HG02798 (cell line): ENCODE results near the gene MEI1.
A peak's percentile ranks its signal among the peaks of the same experiment; 100 is the strongest.
"Not testable (repeated sequence)": the region's sequence is repeated elsewhere in the genome, so short reads cannot be mapped to it uniquely, and the experiment has no call there.

Experiments
- ATAC-seq: cut with Tn5 transposase; IDR thresholded peaks from one replicate; pipeline ENCODE4 v1.9.1; 2021; ENCODE audit warnings: mild to moderate bottlenecking; ENCODE audit not compliant: unreplicated experiment, poor library complexity

Gene MEI1

DNA sequence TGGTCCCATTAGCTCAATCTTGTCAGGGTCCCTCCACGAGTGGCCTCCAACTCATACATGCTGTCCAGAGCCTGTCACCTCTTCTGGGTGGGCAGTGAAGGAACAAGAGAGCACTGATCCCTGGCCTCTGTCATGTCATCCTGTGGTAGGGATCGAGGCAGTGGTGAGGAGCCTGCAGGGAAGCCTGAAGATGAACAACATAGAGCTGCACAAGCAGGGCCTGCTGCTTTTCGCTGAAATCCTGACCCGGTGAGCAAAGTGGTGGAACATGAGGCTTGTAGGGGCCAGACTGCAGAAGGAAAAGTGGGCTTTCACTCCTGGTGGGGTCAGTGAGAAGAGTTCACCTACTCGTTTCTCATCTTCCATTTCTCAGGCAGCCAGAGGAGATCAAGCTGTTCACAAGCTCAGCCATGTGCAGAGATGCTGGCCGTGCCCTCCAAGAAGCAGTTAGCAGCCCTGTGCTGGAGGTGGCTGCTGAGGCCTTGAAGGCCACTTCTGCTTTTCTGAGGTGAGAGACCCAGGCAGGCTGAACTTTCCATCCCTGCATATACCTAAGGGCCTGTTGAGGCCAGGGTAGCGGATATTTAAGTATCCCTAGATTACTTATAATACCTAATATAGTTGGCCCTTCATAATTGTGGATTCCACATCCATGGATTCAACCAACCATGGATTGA is 32.9 kb downstream of the MEI1 start:
- ATAC-seq = no peak

- ATAC-seq = not testable (repeated sequence)
These were observed 33.9 kb downstream of the MEI1 start for GRCh38 chr22:41733241-41733640.

DNA sequence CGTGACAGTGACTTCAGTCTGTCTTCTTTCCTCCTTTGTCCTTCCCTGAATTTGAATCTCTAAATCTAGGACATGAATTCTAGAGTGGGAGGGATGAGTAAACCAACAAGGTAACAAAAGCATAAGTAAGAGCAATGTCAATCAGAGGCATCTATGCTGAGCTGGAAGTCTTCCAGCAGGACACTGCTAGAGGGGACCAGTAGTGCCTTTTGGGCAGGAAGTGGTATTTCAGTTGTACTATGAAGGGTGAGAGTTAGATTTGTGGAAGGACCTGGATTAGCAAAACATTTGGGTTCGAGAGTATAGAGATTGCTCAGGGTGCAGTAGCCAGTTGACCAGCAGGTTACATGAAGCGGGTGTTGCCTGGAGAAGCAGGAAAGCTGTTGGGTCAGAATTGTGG is 40.3 kb downstream of the MEI1 start:
- no peak for ATAC-seq

DNA sequence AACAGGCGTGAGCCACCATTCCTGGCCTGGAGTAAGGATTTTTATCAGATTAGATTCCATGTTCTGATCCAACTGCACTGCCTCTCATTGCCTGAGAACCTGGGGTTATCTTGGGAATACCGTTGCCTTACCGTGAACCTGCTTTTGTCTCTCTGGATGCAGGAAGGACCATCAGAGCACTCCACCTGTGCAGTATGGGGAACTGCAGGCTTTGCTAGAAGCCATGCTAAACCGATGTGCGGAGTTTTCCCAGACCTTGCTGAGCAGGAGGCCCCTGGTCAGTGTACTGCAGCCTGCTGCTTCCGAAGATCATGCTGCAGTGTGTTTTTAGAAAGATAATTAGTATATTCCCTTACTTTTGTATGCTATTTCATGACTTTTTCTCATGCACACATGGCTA is 43.6 kb downstream of the MEI1 start:
- no peak for ATAC-seq

DNA sequence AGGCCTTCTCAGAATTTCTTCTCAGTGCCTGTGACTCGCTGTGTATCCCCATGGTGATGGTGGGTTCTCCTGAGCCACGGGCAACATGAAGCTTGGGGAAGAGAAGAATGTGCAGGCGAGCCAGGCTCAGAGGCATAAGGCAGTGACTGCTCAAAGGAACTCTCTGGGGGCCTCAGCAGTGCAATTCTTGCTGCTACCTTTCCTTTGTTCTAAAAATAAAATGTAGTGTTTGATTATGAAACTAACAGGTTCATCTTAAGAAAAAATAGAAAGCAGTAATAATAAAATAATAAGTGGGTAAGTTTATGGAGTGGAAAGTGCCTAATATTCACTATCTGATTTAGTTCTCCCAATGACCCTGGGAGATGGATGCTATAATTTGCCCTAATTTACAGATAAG is 46.7 kb downstream of the MEI1 start:
- no peak for ATAC-seq

DNA sequence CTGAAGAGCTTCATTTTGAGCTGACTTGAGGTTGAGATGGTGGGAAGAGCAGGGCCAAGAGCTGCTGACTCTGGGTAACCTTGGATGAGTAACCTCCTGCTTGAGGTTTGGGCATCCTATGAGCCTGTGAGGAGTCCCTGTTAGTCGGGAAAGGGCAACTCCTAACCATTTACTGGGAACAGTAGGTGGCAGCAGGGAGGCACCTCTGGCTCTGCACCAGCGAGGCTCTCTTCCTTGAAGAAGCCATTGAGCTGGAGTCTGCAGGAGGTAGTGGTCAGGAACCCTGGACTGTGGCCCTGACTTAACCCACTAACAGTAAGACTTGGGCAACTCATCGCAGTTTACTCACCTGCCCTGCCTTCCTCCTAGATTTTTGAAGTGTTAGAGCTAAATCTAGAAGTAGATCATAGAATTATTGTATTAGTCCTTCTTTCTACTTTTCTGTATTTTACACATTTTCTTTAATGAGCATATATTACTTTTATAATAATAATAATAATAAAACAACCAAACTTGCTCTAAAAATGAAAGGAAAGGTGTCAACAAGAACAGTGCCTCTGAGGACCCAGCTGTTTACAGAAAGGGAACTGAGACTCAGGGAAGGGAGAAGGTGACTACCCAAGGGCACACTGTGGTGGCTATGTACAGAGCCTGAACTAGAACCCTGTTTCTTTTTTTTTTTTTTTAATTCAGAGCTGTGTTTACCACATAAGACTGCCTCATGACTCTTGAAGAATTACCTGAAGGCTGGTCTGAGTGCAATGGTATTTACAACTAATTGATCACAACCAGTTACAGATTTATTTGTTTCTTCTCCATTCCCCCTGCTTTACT is 47.5 kb downstream of the MEI1 start:
- peak; percentile 81 for ATAC-seq

GRCh38 chr22:41752011-41752970 is 53.0 kb downstream of the MEI1 start:
- peak; percentile 52 for ATAC-seq

GRCh38 chr22:41753984-41754383 is 54.7 kb downstream of the MEI1 start:
- no peak for ATAC-seq

DNA sequence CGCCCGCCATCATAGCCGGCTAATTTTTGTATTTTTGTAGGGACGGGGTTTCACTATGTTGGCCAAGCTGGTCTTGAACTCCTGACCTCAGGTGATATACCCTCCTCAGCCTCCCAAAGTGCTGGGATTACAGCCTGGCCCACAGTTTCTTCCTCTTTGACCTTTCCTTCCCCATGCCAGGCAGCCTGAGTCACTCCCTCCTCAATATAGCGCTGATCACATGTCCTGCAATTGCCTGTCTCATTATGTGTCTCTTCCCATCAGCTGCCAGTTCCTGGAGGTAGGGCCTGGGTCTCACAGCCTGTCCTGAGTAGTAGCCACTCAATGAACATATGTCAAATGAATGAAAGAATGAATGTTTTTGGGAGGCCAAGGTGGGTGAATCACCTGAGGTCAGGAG is 58.2 kb downstream of the MEI1 start:
- ATAC-seq = no peak

- no peak for ATAC-seq
These were observed 58.9 kb downstream of the MEI1 start for GRCh38 chr22:41758231-41758630.

DNA sequence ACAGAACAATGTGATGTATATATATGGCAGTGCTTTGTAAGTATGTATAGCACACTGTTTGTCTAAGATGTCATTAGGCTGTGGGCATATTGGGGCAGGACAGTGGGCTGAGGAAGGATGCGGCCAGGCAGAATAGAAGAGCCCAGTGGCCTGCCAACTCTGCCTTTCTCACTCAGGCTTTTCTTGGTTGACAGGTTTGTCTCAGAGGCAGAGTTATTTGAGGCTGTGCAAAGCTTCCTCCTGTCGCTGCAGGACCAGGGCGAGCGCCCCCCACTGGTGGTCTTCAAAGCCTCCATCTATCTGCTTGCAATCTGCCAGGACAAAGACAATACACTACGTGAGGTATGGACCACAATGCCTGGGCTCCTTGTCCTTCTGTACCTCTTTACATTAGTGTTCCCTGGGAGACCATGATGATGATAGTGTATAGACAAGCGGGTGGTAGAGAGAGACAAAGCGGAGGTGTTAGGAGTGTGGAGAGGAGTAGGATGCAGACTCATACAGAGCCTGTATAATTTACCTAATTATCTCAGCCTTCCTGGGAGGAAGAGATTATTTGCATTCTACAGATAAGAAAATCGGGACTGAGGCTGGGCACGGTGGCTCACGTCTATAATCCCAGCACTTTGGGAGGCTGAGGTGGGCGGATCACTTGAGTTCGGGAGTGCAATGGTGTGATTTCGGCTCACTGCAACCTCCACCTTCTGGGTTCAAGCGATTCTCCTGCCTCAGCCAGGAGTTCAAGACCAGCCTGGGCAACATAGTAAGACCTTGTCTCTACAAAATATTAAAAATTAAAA is 63.9 kb downstream of the MEI1 start:
- ATAC-seq = no peak

- no peak for ATAC-seq
These were observed 67.2 kb downstream of the MEI1 start for GRCh38 chr22:41766476-41766875.

DNA sequence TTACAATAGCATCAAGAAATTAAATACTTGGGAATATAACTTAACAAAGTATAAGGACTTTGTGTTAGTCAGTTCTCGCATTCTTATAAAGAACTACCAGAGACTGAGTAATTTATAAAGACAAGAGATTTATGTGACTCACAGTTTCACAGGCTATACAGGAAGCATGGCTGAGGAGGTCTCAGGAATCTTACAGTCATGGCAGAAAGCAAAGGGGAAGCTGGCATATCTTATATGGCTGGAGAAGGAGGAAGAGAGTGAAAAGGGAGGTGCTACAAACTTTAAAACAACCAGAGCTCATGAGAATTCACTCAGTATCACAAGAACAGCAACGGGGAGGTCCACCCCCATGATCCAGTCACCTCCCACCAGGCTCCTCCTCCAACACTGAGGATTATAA is 69.1 kb downstream of the MEI1 start:
- ATAC-seq = no peak

DNA sequence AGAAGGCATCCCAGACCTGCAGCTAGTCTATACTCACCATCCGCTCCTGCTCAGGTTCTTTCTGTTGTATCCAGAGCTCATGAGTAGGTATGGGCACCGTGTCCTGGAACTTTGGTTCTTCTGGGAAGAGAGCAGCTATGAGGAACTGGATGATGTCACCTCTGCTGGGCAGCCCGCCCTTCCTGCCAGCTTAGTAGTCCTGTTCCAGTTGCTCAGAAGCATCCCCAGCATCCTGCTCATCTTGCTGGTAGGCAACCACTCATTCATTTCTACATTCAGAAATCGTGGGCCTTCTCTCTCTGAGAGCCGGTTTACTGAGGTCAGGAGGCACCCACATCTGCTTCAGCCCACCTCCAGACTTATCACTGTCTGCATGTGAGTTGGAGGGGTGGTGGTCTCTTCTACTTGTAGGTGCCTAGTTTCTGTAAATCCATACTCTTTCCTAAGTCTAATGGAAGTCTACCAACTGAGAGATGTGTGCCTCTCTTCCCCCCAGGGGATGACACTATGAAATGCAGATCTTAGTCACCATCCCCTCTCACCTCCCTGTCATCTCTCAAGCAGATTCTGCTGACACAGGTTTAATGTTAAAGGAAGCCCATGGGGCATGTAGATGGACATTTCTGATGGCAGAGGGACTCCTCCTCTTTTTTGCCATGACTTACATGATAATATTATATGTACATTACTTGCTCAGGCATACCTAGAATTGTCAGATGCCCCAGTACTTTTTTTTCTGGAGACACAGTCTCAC is 71.6 kb downstream of the MEI1 start:
- no peak for ATAC-seq

GRCh38 chr22:41772198-41772597 is 72.9 kb downstream of the MEI1 start:
- ATAC-seq = no peak

DNA sequence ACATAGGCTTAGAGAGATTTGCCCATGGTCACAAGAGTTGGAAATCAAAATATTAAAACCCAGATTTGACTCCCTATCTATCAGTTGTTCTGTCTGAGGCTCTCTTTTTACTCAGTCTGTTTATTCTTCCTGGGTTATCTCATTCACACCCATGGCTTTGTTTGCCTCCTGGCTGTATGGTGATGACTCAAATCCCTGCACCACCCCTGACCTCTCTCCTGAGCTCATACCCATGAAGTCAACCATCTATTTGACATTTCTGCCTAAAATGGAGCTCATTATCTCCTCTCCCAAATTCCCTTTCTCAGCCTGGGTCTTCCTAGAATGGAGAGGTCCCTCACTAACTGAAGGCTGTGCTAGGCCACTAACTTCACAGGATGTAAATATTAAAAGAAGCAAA is 73.3 kb downstream of the MEI1 start:
- no peak for ATAC-seq

GRCh38 chr22:41775338-41775737 is 76.0 kb downstream of the MEI1 start:
- ATAC-seq = no peak

DNA sequence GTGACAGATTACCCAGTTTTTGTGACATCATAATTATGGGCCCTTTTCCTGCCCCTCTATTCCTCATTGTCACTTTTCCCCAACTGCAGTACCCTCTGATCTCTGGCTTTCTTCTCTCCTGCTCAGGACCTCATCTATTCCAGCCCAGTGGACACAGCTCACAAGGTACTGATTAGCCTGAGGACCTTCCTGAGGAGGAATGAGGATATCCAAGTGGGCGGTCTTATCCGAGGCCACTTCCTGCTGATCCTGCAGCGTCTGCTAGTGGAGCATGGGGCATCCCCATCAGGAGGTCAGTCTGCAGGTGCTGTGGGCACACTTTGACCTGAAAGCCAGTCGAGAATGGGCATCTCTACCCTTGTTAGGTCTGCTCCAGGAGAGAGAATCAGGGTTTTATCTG is 76.7 kb downstream of the MEI1 start:
- ATAC-seq = no peak

DNA sequence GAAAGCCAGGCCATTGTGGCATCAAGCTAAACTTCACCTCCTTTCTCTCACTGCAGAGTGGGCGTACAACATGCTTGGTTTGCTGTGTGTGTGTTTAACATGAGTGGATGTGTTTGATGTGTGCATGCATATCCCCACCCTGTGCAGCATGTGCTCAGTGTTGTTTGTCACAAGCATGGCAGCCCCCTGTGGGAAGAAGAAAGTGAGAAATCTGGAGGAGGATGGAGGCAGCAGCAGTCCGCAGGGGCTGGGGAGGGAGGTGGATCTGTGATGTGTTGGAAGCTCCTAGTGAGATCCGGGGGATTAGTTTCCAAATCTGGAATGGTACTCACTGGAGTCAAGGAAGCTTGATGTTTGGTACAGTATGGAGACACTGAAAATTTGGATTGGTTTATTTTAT is 77.1 kb downstream of the MEI1 start:
- no peak for ATAC-seq
